Fibroblast of skin of back (primary cell): Measurements from ENCODE around the gene DDX54.
"Not testable (repeated sequence)": the region's sequence is repeated elsewhere in the genome, so short reads cannot be mapped to it uniquely, and the experiment has no call there.

ENCODE experiments used
- DNase-seq: peaks from one replicate; pipeline ENCODE4 v3.0.0-alpha.2; 2013

DDX54 gene

DNA sequence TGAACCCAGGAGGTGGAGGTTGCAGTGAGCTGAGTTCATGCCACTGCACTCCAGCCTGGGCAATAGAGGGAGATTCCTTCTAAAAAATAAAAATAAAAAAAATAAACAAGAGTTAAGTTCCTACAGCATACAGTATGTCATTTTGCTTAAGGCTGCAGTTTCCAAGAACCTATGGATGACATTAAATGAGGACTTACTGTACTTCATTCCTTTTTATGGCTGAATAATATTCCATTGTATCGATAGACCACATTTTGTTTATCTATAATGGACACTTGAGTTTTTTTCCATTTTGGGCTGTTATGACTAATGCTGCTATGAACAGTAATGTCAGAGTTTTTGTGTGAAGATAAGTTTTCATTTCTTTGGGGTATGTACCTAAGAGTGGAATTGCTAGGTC lies 67.1 kb downstream of the DDX54 start:
- DNase-seq, result no peak

DNA sequence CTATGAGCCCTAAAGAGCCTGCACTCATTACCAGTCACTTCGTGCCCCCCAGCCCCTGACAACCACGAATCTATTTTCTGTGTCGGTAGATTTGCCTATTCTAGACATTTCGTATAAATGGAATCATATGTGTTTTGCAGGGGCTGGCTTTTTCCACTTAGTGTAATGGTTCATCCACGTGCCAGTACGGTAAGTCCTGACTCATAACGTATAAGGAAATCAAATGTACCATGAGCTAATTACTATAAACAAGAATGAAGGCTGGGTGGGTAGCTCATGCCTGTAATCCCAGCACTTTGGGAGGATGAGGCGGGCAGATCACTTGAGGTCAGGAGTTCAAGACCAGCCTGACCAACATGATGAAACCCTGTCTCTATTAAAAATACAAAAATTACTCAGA lies 67.6 kb downstream of the DDX54 start:
- DNase-seq, result not testable (repeated sequence)

DNA sequence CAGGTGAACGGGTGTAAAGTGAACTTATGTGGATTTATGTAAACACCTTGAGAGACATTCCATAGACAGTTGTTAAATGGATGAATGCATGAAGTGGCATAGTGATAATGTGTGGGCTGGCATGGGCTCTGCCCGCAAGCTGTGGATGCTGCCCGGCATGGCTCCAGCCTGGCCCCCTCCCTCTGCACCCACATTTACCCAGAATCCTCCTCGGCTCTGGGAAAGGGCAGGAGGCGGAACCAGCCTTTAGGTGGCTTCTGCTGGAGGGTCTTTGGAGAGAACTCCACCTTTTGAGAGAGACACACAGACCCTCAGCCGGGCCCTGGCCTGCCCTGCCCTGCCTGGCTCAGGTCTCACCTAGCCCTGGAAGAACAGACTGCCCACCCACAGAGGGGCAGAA lies 68.4 kb downstream of the DDX54 start:
- DNase-seq, result no peak

DNA sequence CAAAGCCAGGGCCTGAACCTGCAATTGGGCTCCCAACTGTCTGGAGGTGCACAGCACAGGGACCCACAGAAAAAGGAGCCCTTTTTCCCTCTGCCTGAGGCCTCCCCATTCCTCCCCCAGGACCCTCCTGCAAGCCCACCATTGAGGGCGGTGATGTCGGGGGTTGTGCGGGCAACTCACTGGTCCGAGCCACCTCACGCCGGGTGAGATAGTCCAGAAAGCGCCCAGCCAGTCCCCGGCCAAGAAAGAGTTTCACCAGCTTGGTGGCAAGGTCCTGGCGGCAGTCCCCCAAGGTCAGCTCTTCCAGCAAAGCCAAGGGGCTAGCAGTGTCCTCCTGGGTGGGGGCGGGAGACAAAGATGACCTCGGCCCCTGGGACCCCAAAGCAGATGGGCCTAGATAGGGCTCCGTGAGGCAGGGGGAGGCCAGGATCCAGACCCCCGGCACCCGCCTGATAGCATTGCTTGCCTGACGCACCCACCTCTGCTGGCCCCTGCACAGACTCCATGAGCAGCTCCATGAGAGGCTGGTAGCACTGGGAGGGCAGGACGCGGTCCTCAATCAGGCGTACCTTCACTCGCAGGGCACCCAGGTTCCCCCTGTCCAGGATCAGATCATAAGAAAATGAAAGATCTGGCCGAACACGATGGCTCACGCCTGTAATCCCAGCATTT lies 69.7 kb downstream of the DDX54 start:
- DNase-seq, result no peak

DNA sequence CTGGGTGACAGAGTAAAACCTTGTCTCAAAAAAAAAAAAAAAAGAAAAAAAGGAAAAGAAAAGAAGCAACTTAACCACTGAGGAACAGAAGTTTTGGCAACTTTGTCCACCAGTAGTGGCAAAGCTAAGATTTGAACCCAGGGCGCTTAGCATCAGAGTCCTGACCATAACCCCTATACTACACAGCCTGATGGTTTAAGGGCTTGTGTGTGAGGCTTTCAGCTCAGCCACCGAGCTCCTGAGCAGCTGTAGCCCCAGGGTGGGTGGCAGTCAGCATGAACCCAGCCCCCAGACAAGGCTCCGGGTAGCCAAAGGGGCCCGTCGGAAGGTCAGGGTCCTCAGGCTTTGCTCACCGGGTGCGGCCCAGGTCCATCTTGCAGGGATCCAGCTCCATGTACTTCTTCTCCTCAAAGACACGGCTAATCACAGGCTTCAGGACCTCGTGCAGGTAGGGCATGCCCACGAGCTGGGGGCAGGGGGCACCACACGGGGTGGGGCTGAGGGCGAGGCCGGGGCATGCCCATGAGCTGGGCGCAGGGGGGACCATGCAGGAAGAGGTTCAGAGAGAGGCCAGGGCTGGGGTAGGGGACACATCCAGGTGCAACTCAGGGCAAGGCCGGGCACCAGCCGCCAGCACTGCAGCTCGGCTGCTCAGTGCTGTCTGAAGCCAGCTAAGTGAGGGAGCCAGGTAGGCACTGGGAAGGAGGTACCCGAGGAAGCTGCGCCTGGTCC lies 70.7 kb downstream of the DDX54 start:
- DNase-seq, result no peak

DNA sequence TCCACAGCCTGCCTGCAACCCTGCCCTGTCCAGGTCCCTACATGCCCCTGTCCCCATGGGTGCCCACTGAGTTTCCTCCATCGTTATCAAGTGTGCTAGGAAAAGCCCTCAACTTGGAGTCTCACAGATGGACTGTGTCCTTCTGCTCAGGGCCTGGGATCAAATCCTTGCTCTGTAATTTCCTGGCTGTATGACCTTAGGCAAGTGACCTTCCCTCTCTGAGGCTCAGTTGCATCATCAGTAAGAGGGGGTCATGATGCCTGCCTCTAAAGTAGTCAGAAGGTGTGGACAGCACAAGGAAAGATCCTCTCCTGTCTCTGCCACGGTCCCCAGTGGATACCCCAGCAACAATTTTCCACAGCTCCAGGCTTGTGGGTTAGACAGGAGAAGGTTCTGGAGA lies 71.9 kb downstream of the DDX54 start:
- DNase-seq, result no peak

DNA sequence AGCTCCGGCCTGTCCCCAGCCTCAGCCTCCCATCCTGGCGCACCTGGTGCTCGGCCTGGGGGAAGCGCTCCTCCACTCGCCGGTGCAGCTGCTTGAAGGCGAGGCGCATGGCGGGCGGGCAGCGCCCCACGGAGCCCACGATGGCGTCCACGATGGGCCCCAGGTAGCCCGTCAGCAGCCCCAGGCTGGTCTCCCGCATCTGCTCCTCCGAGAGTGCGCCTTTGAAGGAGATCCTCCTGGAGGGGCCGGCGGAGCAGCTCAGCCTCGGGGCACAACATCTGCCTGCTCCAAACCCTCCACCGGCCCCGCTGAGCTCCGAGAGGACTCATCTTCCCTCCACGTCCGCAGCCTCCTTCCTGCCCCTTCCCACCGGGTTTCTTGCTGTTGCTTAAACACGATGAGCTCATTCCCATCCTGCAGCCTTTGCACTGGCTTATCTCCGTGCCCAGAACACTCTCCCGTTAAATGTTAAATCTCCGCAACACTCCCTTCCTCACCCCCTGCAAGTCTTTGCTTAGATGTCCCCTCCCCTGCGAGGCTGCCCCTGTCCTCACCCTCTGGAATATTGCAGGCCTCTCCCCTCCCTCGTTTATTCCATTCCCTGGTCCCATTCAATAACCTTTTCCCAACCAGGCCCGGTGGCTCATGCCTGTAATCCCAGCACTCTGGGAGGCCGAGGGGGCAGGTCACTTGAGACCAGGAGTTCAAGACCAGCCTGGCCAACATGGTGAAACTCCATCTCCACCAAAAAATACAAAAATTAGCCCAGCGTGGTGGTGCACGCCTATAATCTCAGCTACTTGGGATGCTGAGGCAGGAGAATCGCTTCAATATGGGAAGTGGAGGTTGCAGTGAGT lies 73.0 kb downstream of the DDX54 start:
- no peak for DNase-seq

DNA sequence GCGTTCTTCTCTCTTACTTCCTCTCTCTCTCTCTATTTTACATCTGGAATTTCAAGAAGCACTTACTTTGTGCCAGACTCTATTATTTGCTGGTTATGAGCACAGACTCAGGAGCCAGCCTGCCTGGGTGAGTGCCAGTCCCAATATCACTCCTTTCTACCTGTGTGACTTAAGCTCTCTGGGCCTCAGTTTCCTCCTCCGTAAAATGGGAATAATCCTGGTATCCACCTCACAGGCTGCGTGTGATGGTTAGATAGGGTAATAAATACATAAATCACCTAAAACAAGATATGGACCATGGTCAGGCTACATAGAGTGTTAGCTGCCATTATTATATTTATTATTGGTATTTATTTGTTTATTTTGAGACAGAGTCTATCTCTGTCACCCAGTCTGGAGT lies 74.0 kb downstream of the DDX54 start:
- DNase-seq, result no peak

DNA sequence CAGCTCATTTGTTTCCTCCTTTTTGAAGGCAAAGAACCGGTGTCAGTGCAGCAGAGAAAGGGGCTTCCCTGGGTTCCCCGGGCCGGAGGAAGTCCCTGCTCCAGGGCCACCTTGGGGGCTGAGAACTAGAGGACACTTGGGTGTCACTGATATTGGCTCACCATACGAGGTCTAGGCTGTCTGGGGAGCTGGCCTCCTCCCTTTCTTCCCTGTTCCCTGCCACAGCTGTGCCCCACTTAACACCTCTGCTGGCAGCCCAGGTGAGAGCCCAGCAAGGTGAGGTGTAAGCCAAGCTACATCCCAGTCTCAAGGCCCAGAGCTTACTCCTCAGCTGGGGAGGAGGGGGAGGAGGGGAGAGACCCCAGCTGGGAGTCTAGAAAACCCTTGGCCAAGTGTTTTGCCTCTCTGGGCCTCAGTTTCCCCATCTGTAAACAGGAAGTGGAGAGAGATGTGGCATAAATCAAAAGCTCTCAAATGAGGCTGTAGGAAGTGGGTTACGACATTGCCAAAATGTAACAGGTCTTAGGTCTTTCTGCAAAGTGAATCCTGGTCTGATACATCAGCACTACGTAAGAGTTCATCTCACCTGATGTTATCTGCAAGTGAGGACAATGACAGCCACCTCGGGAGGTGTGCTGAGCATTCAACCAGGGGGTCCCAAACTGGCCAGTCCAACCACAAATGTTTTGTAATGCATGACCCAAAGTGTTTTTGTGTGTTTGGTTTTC lies 75.2 kb downstream of the DDX54 start:
- no peak for DNase-seq

DNA sequence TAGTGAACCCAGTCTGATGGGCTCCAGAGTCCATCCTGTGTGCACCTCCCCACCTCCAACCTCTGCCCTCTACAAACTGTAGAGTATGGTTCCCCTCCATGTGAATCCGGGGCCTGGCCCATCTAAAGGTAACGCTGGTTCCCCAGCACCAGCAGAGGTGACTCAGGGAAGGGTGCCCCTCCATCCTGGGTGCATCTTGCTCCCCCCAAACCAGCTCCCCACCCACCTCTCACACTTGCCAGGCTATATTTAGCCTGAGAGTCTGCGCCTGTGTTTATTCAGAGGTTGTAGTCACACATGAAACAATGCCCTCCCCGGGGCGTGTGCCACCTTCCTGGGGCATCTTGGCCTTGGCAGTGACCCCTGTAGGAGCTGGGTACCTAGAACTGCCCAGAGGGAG lies 75.9 kb downstream of the DDX54 start:
- DNase-seq, result no peak

DNA sequence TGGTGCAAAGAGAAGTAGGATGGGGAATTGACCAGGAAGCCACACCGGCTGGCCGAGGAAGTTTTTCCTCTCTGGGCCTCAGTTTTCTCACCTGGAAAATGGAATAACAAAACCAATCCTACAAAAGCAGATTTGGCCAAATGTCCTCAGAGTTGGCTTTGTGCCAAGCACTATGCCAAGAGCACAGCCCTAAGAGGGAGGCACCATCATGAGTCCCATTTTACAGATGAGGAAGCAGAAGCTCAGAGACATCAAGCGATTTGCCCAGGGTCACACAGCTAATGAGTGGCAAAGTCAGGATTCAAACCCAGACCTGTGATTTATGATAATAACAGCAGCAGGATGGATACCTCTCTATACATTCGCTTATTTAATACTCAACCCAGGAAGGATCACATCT lies 77.0 kb downstream of the DDX54 start:
- no peak for DNase-seq
